A673 (cell line): ENCODE results near the gene PNLIPRP2. TPM values are rescaled to one million over a fixed set of nuclear protein-coding genes. Genes with fewer than 3 reads are reported as not detected.

Experiments
- BruUV-seq: library from RNA; stranded (reverse); fragments of 400-500 nt; replicated peaks from 2 replicates; lab custom pipeline; 2021; lab: Mats Ljungman, UMichigan
- CTCF ChIA-PET: fragments of 300-600 bp; sonication (Branson Sonifier 250); formaldehyde crosslinking; loops from one replicate; lab custom pipeline; 2022; ENCODE audit warnings: antibody characterized with exemption; lab: Charles Lee
- POLR2A ChIA-PET: fragments of 300-600 bp; sonication (Branson Sonifier 250); formaldehyde crosslinking; loops from one replicate; lab custom pipeline; 2022; ENCODE audit warnings: antibody characterized with exemption; ENCODE audit not compliant: low non-redundant PET; lab: Charles Lee
- DNase-seq: peaks from one replicate; pipeline ENCODE4 v3.0.0-alpha.2; 2015; ENCODE audit warnings: low spot score
- H3K27ac ChIP-seq: fragments of 200-600 bp; sonication (generic); 2 replicates; pipeline ENCODE4 v1.5.1; 2016; ENCODE audit warnings: mixed run types, low read depth, mild to moderate bottlenecking, mixed read lengths, antibody characterized with exemption, low read length; ENCODE audit not compliant: poor library complexity, severe bottlenecking
- H3K27me3 ChIP-seq: fragments of 200-600 bp; sonication (generic); replicated peaks from 2 replicates; pipeline ENCODE4 v1.6.1; 2017; ENCODE audit warnings: mixed run types, low read depth, mild to moderate bottlenecking, mixed read lengths, antibody characterized with exemption, low read length; ENCODE audit not compliant: insufficient read depth, poor library complexity
- H3K36me3 ChIP-seq: fragments of 200-600 bp; sonication (generic); 2 replicates; pipeline ENCODE4 v1.6.1; 2016; ENCODE audit warnings: mixed run types, mild to moderate bottlenecking, mixed read lengths, antibody characterized with exemption, low read length; ENCODE audit not compliant: insufficient read depth, poor library complexity, severe bottlenecking
- H3K4me1 ChIP-seq: fragments of 200-600 bp; sonication (generic); 2 replicates; pipeline ENCODE4 v1.6.1; 2017; ENCODE audit warnings: mixed run types, mild to moderate bottlenecking, mixed read lengths, antibody characterized with exemption, low read length; ENCODE audit not compliant: insufficient read depth, poor library complexity, severe bottlenecking
- H3K4me3 ChIP-seq: fragments of 200-600 bp; sonication (generic); 2 replicates; pipeline ENCODE4 v1.5.1; 2016; ENCODE audit warnings: low read depth, mixed run types, mild to moderate bottlenecking, mixed read lengths, low read length; ENCODE audit not compliant: poor library complexity, severe bottlenecking
- H3K9me3 ChIP-seq: fragments of 200-600 bp; sonication (generic); 2 replicates; pipeline ENCODE4 v1.6.1; 2016; ENCODE audit warnings: mixed run types, low read depth, mild to moderate bottlenecking, mixed read lengths, antibody characterized with exemption, low read length; ENCODE audit not compliant: poor library complexity, severe bottlenecking
- EZH2 ChIP-seq: fragments of 200-600 bp; sonication (generic); IDR thresholded peaks from 2 replicates; pipeline ENCODE4 v1.6.1; 2017; ENCODE audit warnings: borderline replicate concordance, low read depth, mild to moderate bottlenecking, mixed read lengths, antibody characterized with exemption, low read length; ENCODE audit not compliant: poor library complexity, severe bottlenecking
- intact Hi-C: fragments of 100-400 bp; cut with micrococcal nuclease; formaldehyde crosslinking; loops from one replicate; pipeline ENCODE4 v1.10.0; 2022; ENCODE audit not compliant: unreplicated experiment
- total RNA-seq: library from RNA; stranded (reverse); gene quantifications from 2 replicates; pipeline ENCODE4 v1.2.3, GENCODE V29; 2021
- TF ChIP-seq, protein P1 (sequence below): fragments of 300-800, 200-600 bp; sonication (generic); conservative IDR thresholded peaks from 2 replicates; pipeline ENCODE4 v1.5.1; 2017; ENCODE audit warnings: low read depth, mild to moderate bottlenecking, antibody characterized with exemption, low read length, moderate library complexity, mixed read lengths

The PNLIPRP2 gene
- total RNA-seq, 1 experiment from 2014 or later = not detected

DNA sequence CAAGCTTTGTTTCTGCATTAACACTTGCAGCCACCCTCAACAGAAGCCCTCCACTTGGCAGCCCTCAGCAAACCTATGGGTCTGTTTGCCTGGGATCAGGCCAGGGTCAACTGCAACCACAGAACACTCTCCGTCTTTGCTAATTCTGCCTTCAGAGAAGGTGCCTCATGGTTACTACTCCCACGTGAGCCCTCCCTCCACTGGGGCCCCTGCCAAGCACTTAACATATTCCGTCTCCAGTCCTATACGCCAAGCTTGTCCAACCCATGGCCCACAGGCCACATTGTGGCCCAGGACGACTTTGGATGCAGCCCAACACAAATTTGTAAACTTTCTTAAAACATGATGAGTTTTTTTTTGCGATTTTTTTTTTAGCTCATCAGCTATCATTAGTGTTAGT lies 66.9 kb downstream of the PNLIPRP2 start:
- no peak for DNase-seq
- intact Hi-C loops = no loop called here
- ChIA-PET CTCF (no interaction called here), POLR2A (interaction anchor here (0.9 kb wide), 1 partner anchor 1622 kb away, joined by 4 read pairs; no protein-coding TSS in a partner anchor)
- Histone ChIP-seq H3K4me3 (no peak overlapping the region), H3K36me3 (no peaks in the 10 kb centered on the region), H3K27ac (no peak overlapping the region), H3K9me3 (no peaks in the 10 kb centered on the region), H3K27me3 (no peaks in the 10 kb centered on the region), H3K4me1 (no peaks in the 10 kb centered on the region)
- no TSS peak for BruUV-seq
- TF ChIP-seq, protein P1, sequence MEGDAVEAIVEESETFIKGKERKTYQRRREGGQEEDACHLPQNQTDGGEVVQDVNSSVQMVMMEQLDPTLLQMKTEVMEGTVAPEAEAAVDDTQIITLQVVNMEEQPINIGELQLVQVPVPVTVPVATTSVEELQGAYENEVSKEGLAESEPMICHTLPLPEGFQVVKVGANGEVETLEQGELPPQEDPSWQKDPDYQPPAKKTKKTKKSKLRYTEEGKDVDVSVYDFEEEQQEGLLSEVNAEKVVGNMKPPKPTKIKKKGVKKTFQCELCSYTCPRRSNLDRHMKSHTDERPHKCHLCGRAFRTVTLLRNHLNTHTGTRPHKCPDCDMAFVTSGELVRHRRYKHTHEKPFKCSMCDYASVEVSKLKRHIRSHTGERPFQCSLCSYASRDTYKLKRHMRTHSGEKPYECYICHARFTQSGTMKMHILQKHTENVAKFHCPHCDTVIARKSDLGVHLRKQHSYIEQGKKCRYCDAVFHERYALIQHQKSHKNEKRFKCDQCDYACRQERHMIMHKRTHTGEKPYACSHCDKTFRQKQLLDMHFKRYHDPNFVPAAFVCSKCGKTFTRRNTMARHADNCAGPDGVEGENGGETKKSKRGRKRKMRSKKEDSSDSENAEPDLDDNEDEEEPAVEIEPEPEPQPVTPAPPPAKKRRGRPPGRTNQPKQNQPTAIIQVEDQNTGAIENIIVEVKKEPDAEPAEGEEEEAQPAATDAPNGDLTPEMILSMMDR = no peak
- TF ChIP-seq EZH2 = no peak

DNA sequence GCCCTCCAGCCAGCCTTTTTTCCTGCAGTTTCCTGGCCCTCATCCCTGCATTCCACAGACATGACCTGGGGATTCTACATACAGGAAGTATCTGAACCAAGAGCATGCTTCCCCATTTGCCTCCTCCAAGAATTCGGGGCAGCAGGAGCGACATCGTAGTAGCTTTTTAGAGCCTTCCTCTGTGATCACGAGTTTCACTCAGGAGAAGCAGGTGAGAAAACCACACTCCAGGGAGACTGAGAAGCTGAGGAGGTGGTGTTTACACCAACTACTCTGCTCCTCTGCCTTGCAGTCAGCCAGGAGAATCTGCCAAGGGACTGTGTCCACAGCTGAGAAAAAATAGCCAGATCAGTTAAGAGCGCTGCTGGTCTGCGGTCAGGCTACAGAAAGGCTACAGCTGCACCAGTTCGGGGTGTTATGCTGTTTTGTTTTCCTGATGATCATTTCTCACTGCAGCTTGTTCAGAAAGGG lies 67.5 kb downstream of the PNLIPRP2 start:
- no peak for DNase-seq
- no peak for TF ChIP-seq EZH2
- TF ChIP-seq, protein P1 = no peak
- ChIA-PET POLR2A (no interaction called here), CTCF (no interaction called here)
- no peak overlapping the region for H3K27ac ChIP-seq
- H3K4me3 ChIP-seq = no peak overlapping the region
- H3K4me1 ChIP-seq = no peaks in the 10 kb centered on the region
- H3K27me3 ChIP-seq = no peaks in the 10 kb centered on the region
- H3K9me3 ChIP-seq = no peaks in the 10 kb centered on the region
- no TSS peak for BruUV-seq
- no peaks in the 10 kb centered on the region for H3K36me3 ChIP-seq
- intact Hi-C loops = no loop called here

GRCh38 chr10:116688741-116689495 lies 68.2 kb downstream of the PNLIPRP2 start:
- DNase-seq = no peak
- POLR2A ChIA-PET = no interaction called here
- Histone ChIP-seq H3K27me3 (no peaks in the 10 kb centered on the region), H3K36me3 (no peaks in the 10 kb centered on the region), H3K9me3 (no peaks in the 10 kb centered on the region), H3K4me1 (no peaks in the 10 kb centered on the region), H3K4me3 (no peak overlapping the region), H3K27ac (no peak overlapping the region)
- CTCF ChIA-PET = no interaction called here
- BruUV-seq = no TSS peak
- intact Hi-C loops = no loop called here
- no peak for TF ChIP-seq EZH2
- TF ChIP-seq, protein P1 = no peak
